HG03066 (cell line): ENCODE measurements around the gene HEXA.
"Not testable (repeated sequence)": the region's sequence is repeated elsewhere in the genome, so short reads cannot be mapped to it uniquely, and the experiment has no call there.

ENCODE experiments used
- ATAC-seq: cut with Tn5 transposase; IDR thresholded peaks from one replicate; pipeline ENCODE4 v1.9.1; 2021; ENCODE audit warnings: low read depth; ENCODE audit not compliant: unreplicated experiment

Gene HEXA

GRCh38 chr15:72375846-72376581 is at the start of gene HEXA:
HEXA (minus strand) TSS chr15:72376014; CDS start chr15:72375972, 42 bp downstream.
- ATAC-seq = peak; percentile 85

- no peak for ATAC-seq
These were observed 47.4 kb upstream of the HEXA start for GRCh38 chr15:72423256-72423655.

GRCh38 chr15:72421484-72421883 is 45.7 kb upstream of the HEXA start:
- no peak for ATAC-seq

- ATAC-seq = no peak
These were observed 44.8 kb upstream of the HEXA start for GRCh38 chr15:72420576-72420975.

GRCh38 chr15:72419768-72420167 is 44.0 kb upstream of the HEXA start:
- ATAC-seq = not testable (repeated sequence)

GRCh38 chr15:72415304-72415703 is 39.5 kb upstream of the HEXA start:
- ATAC-seq = no peak

- ATAC-seq = not testable (repeated sequence)
These were observed 37.5 kb upstream of the HEXA start for GRCh38 chr15:72413337-72413736.

GRCh38 chr15:72411544-72411943 is 35.7 kb upstream of the HEXA start:
- no peak for ATAC-seq

- ATAC-seq = no peak
These were observed 35.3 kb upstream of the HEXA start for GRCh38 chr15:72411111-72411510.

- no peak for ATAC-seq
These were observed 31.1 kb upstream of the HEXA start for GRCh38 chr15:72406936-72407335.

- no peak for ATAC-seq
These were observed 29.0 kb upstream of the HEXA start for GRCh38 chr15:72404841-72405240.

GRCh38 chr15:72404356-72404755 is 28.5 kb upstream of the HEXA start:
- no peak for ATAC-seq

- ATAC-seq = no peak
These were observed 26.9 kb upstream of the HEXA start for GRCh38 chr15:72402726-72403125.

- ATAC-seq = no peak
These were observed 22.8 kb upstream of the HEXA start for GRCh38 chr15:72398648-72399047.

GRCh38 chr15:72397796-72398588 is 22.2 kb upstream of the HEXA start, which contains the start of gene TMEM202:
TMEM202 (plus strand) TSS chr15:72398305; CDS start chr15:72398327, 22 bp downstream.
- ATAC-seq = no peak

- ATAC-seq = not testable (repeated sequence)
These were observed 20.5 kb upstream of the HEXA start for GRCh38 chr15:72396331-72396730.

GRCh38 chr15:72389231-72389630 is 13.4 kb upstream of the HEXA start:
- no peak for ATAC-seq

GRCh38 chr15:72387741-72388140 is 11.9 kb upstream of the HEXA start:
- no peak for ATAC-seq

- no peak for ATAC-seq
These were observed 6.3 kb upstream of the HEXA start for GRCh38 chr15:72382146-72382545.

- no peak for ATAC-seq
These were observed 4.9 kb upstream of the HEXA start for GRCh38 chr15:72380743-72381142.

GRCh38 chr15:72379856-72380430 is 4.1 kb upstream of the HEXA start:
- ATAC-seq = no peak
